Activated CD4-positive, alpha-beta T cell treated with anti-CD3 and anti-CD28 coated beads, Interleukin-2, amount 50 U/mL, for 24 hours (primary cell): Measurements from ENCODE around the gene NINL.

ENCODE experiments used
- DNase-seq, 2 donors: peaks; one replicate each; pipeline ENCODE4 v3.0.0-alpha.2; 2020; ENCODE audit warnings: low read depth in 1 of 2, low spot score in 1 of 2

Gene NINL

DNA sequence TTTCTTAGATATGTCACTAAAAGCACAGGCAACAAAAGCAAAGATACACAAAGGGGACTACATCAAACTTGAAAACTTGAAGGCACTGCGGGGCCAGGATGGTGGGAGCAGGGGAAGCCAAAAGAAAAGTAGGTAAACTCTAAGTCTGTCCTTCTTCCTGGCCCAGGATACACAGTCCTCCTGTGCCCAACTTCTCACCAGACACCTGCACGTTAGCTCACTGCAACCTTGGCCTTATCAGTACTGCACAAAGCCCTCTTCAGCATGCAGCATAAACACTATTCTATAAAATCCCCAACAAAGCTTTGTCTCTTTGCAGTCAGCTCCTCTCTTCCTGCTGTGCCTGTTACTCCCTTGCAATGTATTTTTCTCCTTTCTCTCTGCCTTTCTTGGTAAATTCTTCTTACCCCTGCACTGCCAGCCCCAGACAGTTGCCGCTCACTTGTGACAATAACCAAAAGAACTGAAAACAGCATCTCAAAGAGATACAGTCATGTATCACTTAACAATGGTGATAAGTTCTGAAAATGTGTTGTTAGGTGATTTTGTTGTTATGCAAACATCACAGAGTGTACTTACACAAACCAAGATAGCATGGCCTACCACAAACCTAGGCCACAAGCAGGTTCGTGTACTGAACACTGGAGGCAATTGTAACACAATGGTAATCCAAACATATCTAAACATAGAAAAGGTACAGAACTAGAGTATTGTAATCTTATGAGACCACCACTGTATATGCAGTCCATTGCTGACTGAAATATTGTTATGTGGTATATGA lies 51.2 kb downstream of the NINL start:
- no peak for DNase-seq

- no peak for DNase-seq
These were observed 52.4 kb downstream of the NINL start for GRCh38 chr20:25532971-25533391.

DNA sequence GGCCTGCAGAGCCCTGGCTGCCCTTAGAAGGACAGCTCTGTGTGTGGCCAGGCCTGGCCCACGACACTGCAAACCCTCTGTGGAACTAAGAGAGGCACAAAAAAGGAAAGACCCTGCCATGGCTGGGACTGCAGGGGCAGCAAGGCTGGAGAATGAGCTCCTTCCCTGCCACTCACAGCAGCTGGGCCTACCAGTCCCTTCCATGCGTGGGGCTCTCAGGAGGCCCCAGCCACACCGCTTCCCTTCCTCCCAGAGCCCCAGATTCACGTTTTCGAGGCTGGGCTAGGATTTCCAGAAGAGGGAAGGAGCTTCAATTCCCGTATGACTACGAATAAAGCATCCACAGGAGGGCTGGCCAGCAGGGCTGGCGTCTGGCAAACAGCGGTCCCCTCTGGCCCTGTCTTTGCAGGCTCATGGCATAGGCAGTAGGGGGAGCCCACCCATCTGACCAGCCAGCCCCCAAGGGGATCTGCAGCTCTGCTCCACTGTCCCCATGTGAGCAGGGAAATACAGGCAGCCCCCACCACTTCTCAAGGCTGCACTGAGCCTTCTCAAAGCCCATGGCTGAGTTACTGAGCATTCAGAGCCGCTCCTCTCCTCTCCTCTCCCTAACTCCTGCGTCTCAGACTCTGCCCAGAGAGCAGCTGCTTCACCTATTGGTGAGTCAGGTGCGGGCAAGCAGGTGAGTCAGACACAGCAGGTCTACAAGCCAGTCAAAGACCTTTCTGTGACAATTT lies 53.1 kb downstream of the NINL start:
- DNase-seq: no peak

- DNase-seq: no peak
These were observed 55.9 kb downstream of the NINL start for GRCh38 chr20:25529295-25529951.

DNA sequence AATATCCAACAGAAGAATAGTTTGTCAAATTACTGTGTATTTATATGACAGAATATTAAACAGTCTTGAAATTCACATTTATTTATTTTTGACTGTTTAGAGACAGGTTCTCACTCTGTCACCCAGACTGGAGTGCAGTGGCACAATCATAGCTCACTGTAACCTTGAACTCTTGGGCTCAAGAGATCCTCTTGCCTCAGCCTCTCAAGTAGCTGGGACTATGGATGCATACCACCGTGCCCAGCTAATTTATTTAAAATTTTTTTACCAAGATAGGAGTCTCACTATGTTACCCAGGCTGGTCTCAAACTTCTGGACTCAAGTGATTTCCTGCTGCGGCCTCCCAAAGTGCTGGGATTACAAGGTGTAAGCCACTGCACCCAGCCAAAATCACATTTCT lies 57.4 kb downstream of the NINL start:
- DNase-seq: no peak

GRCh38 chr20:25526446-25526845 lies 58.9 kb downstream of the NINL start:
- no peak for DNase-seq

DNA sequence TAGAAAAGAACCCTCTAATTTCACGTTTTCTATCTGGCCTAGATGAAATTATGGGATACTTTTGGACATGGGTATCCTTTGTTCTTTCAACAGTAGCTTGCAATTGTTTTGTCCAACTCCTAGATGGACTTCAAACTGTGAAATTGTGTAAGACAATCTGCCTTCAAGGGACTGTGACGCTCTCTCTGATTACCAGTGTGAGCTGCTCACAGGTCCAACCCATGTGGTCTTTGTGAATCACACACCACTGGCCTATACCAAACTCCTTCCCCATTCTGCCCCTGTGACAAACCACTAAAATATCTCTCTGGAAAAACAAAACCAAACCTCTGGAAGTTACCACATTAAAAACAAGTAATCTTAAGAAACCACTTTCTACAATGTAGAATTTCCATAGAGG lies 59.5 kb downstream of the NINL start:
- DNase-seq: no peak

GRCh38 chr20:25525295-25525694 lies 60.0 kb downstream of the NINL start:
- DNase-seq: no peak

DNA sequence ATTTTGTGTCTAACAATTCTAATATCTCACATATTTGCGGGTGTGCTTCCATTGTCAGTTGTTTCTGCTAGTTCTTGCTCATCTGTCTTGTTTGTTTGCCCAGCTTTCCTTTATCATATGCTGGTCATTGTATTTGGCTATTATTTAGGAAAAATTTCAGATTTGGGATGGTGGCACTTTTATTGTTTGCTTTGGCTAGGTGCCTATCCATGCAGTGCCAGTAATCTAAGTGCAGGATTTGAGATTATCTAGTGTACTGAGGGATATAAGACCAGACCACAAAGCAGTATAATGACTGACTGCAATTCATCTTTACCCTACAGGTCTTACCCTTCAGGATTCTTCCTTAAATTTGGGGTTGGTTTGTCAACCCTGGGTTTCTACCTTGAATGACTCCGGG lies 63.9 kb downstream of the NINL start:
- DNase-seq: no peak

DNA sequence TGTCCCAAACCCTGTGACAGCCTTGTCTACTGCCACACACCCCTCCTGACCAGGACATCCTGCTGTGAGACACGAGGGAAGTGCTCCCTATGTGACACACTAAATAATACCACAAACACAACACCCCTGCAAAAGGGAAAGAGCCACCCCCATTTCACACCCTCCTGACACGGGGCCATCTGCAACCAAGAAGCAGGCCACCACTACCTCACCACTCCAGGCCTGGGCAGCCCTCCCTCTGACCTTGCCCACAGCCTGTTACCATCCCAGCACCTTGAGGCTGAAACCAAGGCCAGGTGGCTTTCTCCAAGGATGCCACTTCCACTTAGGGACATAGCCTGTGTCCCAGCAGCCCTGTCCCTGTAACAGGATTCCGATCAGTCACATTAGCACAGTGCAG lies 68.2 kb downstream of the NINL start:
- DNase-seq: no peak

DNA sequence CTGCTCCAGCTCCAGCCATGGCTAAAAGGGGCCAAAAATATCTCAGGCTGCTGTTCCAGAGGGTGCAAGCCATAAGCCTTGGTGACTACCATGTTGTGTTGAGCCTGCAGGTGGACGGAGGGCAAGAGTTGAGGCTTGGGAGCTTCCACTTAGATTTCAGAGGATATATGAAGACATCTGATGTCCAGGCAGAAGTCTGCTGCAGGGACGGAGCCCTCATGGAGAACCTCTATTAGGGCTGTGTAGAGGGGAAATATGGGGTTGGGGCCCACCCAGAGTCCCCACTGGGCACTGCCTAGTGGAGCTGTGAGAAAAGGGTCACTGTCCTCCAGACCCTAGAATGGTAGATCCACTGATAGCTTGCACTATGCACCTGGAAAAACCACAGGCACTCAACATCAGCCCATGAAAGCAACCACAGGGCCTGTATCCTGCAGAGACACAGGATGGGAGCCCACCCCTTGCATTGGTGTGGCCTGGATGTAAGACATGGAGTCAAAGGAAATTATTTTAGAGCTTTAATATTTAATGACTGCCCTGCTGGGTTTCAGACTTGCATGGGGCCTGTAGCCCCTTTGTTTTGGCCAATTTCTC lies 70.5 kb downstream of the NINL start:
- no peak for DNase-seq

GRCh38 chr20:25514195-25514594 lies 71.1 kb downstream of the NINL start:
- no peak for DNase-seq

DNA sequence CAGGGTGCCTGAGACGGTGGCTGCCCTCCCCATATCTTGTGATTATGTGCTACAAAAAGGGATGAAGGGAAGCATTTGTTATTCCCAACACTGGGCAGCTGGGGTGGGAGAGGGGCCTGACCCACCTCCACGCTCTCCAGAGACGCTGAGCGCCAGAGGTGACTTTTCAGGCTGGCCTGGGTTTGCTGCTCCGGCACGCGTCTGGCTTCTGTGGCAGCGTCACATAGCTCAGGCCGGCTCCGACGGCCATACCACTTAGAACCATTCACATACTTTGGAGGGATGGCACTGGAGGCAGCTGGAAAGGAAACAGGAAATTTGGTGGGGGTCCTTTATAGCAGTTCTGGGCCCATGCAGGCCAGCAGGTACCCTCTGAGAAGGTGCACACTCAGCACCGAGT lies 72.6 kb downstream of the NINL start:
- no peak for DNase-seq

GRCh38 chr20:25511183-25511582 lies 74.1 kb downstream of the NINL start:
- no peak for DNase-seq

DNA sequence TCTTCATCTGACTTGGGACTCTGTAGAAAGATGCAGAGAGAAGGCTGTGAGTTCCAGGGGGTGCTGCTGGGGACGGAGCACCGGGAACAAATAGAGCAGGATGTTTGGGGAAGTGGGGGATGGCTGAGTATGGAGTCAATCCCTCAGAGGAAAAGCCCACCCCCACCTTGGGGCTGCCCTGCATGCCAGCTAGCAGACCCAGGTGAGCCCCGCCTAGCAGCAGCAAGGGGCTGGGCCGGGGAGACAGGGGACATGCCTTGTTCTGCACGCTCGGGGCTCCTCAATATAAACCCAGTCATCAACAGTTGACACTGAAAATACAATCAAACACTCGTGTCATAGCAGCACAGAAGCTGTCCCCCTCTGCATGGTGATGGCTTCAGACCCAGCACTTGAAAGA lies 74.6 kb downstream of the NINL start:
- no peak for DNase-seq

GRCh38 chr20:25510202-25510601 lies 75.1 kb downstream of the NINL start:
- DNase-seq: no peak

DNA sequence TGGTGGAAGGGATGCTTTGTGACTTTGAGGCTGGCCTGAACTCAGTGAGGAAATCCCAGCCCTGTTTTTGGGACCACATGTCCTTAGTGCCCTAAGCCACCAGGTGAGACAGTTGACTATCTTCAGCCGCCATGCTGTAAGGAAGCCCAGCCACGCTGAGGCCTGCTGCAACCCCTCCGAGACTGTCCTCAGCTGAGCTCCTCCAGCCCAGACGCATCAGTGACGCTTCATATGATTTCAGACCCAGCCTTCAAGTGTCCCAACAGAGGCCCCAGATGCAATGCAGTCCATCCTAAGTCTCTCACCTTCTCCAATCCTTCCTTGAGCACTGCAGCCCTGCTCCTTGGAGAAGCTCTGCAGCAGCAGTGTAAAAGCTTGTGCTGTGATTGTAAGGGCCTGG lies 76.2 kb downstream of the NINL start:
- DNase-seq: no peak

- DNase-seq: no peak
These were observed 77.1 kb downstream of the NINL start for GRCh38 chr20:25508083-25508770.

DNA sequence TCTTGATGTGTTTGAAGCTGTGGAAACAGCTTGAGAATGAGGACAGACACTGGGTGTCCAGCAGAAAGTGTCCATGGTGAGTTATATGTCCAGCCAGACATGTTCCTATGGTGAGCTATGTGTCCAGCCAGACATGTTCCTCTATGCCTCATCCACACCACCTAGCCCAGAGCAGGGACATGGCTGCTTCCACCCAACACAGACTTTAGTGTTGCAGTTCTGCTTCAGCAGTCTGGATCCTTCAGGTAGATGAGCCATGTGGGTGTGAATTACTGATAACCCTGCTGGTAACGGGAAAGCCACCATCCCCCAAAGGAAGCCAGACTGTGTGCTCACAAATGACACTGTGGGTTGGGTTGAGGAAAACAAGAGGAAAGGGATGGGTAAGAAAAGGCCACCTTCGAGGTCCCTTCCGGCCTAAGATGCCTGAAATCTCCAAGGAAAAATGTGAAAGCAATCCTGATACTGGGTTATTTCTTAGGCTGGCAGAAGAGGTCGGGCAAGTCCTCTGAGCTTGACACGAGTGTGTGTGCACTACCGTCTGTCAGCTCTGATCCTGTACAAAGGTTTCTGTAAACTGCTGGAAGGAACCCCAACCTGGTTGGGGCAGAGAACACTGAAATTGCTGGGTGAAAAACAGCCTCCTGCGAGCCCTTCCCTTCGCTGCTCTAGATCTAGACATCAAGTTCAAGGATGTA lies 77.8 kb downstream of the NINL start:
- DNase-seq: no peak

- no peak for DNase-seq
These were observed 80.8 kb downstream of the NINL start for GRCh38 chr20:25504366-25505135.
